Endothelial cell of hepatic sinusoid (primary cell): ENCODE data around the gene DNAH6.
"Not testable (repeated sequence)": the region's sequence is repeated elsewhere in the genome, so short reads cannot be mapped to it uniquely, and the experiment has no call there.

Experiments
- in situ Hi-C: cut with HindIII; loops from 2 replicates; pipeline ENCODE4 v1.10.0; 2017; ENCODE audit warnings: low sequenced_read_pairs

DNAH6 gene, protein sequence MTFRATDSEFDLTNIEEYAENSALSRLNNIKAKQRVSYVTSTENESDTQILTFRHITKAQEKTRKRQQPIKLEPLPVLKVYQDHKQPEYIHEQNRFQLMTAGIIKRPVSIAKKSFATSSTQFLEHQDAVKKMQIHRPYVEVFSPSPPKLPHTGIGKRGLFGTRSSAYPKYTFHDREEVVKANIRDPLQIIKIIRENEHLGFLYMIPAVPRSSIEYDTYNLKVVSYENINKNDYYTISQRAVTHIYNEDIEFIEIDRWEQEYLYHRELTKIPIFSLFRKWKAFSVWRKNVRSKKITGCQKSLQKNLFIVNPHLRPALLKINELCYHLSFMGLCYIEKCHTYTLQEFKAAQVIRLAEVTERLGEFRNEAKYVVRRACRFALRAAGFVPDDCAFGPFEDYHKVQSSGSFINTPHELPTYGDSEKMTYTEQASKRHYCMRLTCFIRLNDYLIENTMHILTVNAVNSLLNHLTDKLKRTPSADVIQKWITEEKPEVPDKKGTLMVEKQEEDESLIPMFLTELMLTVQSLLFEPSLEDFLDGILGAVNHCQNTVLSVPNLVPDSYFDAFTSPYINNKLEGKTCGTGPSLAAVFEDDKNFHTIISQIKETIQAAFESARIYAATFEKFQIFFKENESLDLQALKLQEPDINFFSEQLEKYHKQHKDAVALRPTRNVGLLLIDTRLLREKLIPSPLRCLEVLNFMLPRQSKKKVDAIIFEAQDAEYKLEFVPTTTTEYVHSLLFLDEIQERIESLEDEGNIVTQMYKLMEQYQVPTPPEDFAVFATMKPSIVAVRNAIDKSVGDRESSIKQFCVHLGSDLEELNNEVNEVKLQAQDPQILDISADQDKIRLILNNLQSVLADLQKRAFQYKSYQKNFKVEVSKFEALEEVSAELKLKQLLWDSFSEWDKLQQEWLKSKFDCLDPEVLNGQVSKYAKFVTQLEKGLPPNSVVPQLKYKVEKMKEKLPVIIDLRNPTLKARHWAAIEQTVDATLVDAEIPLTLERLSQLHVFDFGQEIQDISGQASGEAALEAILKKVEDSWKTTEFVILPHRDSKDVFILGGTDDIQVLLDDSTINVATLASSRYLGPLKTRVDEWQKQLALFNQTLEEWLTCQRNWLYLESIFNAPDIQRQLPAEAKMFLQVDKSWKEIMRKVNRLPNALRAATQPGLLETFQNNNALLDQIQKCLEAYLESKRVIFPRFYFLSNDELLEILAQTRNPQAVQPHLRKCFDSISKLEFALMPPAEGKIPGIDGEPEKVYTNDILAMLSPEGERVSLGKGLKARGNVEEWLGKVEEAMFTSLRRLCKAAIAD (N-terminal part only)

DNA sequence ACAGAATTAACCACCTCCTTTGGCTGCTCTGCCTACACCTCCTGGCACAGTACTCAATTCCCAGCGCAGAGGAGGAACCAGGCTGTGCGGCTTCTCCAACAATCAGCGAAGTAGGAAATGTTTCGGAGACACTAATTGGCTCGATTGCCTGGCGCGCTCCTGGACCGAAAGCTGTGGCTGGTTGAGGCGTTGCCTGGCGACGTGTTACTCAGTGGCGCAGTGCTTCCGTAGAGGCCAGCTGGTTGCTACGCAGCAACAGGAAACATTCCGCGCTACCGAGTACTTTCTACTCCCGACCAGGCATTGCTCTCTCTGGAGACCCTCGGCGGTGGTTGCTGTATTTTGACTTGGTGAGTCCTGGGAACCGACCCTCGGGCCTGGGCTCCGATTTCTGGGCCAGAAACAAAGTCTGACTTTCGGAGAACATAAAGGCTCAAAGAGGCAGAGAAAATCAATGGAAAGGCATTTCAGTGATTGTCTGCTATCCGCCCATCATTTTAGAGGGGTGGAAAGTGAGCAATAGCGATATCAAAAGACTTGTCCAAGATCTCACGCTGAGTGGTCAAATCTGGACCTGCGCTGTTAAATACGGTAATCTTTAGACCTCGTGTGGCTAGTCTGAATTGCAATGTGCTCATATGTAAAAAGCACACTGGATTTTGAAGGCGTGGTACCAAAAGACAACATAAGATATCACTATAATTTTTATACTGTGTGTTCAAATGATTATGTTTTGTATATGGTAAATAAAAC is at the start of gene DNAH6:
DNAH6 (plus strand) TSS at position 265 of the 753 bp plus-strand sequence. CDS start 1,329 bp downstream, outside the sequence.
- in situ Hi-C loops, result no loop called here

DNA sequence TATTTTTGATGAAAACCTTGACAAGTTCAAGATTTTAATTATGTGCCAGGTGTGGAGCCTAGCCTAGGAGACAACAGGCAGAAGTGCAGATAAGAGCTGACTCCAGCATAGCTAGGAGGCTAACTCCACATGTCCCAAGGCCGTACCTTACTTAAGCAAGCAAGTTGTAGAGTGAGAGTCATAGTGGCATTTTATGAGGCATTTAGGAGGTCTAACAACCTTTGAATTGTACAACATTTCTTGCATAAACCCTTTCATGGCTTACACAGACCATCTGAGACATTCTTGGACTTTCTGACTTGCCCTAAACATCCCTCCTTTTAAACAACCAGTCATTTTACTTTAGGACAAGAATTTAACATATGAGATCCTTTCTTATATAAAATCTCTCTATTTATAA is 48.9 kb upstream of the DNAH6 start:
- in situ Hi-C loops, result no loop called here

DNA sequence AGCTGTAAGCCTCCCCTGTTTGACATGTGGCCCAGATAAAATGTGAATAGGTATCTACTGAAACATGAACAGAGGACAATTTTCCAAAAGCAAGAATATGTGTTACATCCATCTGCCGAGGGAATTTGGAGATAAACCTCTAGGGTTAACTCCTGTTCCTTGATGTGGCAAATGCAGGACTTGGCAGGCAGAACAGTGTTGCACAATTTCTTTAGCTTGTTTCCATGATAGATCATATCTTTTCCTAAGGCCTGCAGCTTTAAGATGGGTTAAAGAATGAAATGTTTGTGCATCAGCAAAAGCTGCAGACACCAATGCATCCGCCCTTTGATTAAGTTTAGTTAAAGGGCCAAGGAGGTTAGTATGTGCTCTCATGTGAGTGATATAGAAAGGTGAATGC is 43.9 kb upstream of the DNAH6 start:
- in situ Hi-C loops, result not testable (repeated sequence)

DNA sequence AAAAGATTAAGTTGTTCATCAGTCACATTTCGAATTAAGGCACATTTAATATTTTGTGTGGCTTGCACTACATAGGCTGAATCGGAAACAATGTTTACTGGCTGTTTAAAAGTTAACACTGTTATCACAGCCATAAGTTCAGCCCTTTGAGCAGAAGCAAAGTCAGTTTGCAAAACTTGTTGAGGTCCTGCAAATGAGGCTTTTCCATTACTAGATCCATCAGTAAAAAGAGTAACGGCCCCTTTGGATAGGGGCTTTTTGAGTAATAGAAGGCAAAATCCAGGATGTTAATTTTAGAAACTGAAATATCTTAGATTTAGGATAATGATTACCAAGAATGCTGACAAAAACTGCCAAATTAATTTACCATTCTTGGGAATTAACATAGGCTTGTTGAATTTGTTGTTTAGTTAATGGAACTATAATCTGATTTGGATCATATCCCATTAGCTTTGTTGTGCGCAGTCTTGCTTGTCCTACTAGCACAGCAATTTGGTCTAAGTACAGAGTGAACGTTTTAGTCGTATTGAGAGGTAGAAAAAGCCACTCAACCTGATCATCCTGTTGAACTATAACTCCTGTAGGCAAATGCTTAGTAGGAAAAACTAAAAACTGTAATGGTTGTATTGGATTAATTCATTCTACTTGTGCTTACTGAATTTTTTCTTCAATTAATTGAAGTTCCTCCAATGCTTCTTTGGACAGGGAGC is 43.3 kb upstream of the DNAH6 start:
- in situ Hi-C loops, result no loop called here

DNA sequence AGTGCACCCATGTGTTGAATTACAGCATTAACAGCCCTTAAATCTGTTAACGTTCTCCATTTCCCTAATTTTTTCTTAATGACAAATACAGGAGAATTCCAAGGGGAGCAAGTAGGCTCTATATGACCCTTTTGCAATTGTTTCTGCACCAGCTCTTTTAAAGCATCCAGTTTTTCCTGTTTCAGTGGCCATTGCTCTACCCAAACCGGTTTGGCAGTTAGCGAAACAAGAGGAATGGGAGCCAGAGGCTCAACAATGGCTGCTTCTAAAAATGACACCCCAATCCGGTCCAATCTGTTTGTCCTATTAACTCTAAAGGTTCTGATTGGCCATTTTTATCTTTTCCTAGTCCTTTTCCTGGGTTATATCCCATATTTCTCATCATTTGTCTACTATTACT is 42.1 kb upstream of the DNAH6 start:
- in situ Hi-C loops, result no loop called here

DNA sequence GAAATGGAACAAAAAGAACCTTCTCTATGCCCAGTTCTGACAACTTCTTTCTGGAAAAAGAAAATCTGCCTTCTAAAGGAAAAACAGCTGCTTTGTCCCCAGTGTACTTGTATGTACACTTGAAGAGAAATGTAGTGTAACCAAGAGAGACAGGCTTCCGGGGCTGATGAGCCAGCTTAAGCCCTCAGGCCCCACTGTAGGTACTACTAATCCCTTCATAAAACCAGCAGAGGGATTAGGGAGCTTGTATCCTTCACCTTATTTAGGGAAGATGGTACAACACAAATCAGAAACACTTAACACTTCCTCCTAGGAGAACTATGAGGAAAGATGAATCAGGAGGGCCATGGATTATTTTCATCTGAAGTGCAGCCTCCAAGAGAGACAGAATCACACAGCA is 38.4 kb upstream of the DNAH6 start:
- in situ Hi-C loops, result no loop called here

DNA sequence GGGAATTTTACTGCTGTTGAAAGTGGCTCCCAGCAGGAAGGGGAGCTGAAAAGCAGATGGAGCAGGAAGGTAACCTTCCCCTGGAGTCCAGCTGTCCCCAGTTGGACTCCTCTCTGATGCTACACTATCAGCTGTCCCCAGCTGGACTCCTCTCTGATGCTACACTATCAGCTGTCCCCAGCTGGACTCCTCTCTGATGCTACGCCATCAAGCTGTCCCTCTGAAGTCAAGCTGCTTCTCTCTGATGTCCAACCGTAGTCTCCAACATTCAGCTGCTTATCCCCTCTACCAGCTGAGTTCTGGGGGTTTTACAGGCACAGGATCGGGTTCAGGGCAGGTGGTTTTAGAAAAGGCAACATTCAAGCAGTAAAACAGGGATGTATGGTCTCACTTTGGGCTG is 37.4 kb upstream of the DNAH6 start:
- in situ Hi-C loops, result no loop called here

DNA sequence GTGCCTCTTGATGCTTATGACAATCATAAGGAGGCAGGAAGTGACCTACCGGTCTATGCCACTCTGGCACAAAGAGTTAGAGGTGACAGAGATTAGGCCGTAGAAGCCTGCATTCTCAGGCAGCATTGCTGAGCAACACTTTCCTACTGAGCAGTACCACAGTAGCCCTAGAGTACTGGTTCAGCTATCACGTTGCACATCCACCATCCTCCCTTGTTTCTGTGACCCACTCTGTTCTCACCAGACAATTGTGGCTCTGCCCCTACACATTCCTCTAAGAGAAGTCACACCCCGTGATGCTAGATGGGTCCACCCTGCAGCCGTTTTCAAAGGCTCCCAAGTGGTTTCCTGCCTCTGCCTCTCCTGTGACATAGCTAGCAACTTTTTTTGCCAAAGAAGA is 34.6 kb upstream of the DNAH6 start:
- in situ Hi-C loops, result no loop called here

DNA sequence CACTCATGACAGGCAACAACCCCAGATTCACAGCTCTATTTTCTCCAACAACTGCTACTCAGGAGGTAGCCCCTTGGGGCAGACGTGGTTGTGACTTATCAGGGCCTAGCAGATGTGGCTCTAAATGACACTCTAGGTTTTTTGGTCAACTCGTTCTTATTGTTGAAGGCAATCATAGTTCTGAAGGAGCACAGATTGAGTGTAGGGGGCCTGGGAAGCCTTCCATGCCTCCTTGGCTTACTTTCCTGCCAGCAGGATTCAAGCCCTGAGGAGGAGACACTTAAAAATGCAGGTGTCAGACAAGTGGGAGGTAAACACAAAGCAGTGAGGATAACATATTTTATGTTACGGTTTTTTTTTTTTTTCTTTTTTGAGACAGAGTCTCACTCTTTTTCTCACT is 33.7 kb upstream of the DNAH6 start:
- in situ Hi-C loops, result no loop called here

DNA sequence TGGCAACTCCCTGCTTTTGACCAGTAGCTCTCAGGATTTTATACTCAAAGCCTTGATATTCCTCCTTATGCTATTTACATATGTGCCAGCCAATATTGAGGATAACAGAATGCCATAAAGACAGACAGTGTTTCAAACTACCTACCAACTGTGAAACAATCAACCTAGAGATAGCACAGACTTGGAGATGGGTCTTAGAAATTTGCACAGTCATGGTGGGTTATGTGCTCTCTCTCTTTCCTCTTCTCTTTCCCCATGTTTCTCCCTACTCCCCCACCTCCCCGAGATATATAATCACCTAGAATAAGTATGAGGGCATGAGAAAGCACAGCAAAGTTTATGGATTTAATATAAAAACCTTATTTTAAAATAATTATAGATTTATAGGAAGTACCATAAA is 33.0 kb upstream of the DNAH6 start:
- in situ Hi-C loops, result no loop called here

DNA sequence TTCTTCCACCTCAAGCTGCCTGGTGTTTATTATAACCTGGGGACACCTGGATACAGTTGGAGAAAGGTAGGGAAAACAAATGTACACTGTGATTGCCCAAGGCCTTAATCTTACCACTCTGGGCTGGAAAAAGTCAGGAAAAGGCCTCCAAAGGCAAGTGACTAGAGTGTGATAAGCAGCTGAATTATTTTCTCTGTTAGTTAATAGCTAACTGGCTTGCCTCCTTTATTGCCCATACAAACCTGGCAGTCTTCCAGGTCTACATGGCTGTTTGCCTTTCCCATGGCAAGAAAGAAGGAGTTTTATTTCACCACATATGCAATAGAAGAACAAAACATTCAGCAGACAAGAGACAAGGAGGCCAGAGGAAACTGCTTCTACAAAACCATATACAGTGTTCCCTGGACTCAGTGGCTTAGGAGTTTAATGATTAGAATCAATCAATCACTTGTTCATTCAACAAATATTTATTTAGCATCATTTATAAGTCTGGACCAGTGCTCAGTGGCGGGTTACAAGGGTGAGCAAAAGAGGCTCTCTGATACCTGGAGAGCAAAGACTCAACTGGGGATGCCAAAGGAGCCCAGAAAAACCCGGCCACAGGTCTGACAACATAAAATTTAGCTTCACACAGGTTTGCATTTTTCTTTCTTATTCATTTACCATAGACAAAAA is 29.7 kb upstream of the DNAH6 start:
- in situ Hi-C loops, result no loop called here

DNA sequence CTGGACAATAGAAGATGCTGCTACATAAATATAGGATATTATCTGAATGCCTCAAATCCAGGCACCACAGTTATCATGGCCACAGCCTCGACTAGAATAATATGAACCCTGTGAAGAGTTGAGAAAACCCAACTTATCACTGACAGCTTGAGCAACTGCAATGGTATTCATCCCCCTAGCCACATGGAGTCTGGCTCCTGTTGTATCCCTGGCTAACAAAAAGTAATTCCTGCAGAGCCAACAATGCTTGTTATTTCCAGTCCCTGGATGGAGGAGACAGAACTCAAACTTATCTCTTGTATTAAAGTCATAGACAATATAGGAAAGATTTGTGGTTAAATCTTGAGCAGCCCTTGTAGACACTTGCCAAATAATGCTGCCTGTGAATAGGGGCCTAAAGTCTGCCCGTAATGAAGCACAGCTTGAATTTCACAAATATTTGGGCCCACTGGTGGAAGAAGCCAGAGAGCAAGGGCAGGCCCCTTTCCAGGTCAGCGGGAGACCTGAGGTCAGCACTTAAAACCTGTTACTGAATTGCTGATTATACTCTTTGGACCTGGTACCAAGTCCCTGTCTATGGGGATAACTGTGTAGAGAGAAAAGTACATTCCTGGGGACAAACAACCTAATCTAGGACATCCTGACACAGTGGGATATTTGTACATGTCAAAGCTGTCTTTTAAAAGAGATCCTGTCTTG is 28.9 kb upstream of the DNAH6 start:
- in situ Hi-C loops, result no loop called here

DNA sequence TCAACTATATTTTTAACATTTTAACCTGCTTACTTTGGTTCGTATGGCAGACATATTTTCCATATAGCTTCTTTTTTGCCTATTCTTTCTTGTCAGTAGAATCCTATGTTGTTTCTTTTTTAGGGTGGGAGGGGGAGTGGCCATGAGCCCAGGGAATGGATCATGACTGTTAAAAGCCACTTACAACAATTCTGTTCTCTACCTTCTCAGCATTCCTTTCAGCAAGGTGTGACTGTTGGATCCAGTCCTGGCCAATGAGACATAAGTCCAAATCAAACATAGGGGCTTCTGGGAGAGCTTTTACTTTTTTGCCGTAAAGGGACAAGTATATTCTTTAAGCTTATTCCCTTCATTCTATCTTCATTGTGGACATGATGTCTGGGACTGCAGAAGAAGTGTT is 25.0 kb upstream of the DNAH6 start:
- in situ Hi-C loops, result no loop called here

DNA sequence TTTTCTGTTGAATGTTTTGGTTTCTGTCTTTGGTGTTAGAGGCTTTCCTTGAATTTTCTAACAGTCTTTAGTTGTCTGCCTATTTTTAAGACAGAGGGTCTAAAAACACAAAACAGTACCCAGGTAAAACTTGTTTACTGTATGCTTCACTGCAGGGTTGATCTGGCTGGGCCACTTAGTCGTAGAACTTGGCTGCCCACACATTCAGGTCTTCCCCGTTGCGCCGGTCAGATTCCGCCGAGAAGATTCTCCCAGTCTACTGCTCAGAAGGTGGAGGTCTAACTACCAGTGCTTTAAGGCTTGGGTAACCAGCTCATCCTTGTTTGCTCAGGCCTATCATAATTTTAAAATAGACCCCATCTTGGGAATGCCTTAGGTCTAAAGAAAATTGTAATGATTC is 24.6 kb upstream of the DNAH6 start:
- in situ Hi-C loops, result no loop called here

DNA sequence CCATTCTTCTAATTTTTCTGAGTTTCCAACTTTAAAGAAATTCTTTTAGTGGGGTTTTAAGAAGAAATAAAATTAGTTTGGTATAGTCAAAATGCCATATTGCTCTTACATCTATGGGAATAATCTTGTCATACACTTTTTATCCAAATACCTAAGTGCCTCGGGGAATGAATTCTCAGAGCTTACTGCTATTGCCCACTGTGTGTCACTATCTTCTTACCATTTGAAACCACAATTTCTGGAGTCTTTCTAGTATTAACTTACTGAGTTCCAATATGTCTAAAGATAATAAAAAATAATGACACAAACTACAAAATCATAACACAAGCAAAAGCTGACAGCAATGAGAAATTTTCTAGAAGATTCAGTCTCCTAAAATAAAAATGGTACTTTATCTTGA is 23.7 kb upstream of the DNAH6 start:
- in situ Hi-C loops, result no loop called here

DNA sequence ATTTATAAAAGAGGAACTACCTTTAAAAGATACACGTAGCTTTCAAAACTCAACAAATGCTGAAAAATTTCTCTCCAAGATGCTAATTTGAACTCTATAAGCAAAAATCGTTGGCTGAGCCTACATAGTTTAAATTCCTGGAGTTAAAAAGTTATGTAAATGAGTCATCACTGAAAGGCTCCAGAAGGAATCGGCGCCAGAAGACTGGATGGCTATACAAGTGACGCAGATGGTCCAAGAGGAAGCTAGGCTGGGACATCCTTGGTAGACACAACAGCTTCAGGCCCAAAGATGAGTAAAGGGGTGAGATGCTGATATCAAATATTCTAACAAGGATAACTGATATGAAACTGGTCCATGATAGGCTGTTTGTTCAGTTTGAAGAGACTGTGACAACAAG is 22.8 kb upstream of the DNAH6 start:
- in situ Hi-C loops, result no loop called here

DNA sequence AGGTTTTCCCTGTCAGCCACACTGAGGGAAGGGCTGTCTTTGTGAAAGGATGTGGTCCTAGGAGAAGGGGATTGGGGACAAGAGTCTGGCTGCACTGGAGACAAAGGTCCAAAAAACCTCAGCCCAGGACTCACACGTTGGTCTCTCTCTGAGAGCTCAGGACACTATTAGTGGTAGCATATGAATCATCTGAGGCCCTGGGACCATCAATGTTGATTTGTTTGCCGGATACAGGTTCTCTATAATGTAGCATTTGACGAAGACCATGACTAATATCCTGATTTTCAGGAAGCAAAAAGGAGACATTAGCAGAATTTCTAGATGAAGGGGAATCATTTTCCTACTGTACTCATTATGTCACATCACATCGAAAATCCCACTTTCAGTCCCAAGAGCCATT is 22.2 kb upstream of the DNAH6 start:
- in situ Hi-C loops, result no loop called here

DNA sequence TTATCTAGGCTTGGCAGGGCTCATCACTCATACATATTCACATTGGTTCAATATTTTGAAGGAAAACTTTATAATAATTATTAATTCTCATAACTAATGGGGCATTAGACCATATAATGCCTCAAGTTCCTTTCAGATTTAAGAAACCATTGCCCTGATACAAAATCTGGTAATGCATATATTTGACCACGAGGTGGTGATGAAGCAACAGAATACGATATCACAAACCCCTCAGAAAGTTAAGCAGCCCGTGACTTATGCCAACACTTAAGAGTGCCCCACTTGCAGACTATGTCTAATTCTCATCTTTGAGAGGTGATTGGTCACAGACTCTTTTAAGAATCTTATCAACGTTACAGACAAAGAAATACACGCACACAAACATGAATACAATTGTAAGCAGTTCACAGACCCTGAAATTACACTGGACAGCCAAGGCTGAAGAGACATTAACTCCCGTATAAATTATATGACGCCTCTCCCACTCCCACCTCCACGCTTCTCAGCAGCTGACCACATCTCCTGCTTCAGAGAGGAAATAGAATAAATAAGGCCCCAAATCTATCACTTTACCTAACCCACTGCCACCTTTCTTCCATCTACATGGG is 20.7 kb upstream of the DNAH6 start:
- in situ Hi-C loops, result no loop called here
